NT2/D1 (cell line): Measurements from ENCODE around the gene SMOC2.

ENCODE experiments used
- DNase-seq: peaks from one replicate; pipeline ENCODE4 v3.0.0-alpha.2; 2011; ENCODE audit warnings: low read depth, low spot score
- H3K27me3 ChIP-seq: 2 replicates; pipeline ENCODE4 v1.6.0; 2011; ENCODE audit warnings: mild to moderate bottlenecking; ENCODE audit not compliant: insufficient read length, insufficient read depth
- H3K36me3 ChIP-seq: 2 replicates; pipeline ENCODE4 v1.6.1; 2011; ENCODE audit warnings: mild to moderate bottlenecking, low read length, mixed read lengths; ENCODE audit not compliant: insufficient read depth, insufficient read length
- H3K4me1 ChIP-seq: 2 replicates; pipeline ENCODE4 v1.5.1; 2011; ENCODE audit not compliant: insufficient read depth, insufficient read length
- H3K4me3 ChIP-seq: 2 replicates; pipeline ENCODE4 v1.5.1; 2011; ENCODE audit warnings: low read depth; ENCODE audit not compliant: insufficient read length
- H3K9ac ChIP-seq: 2 replicates; pipeline ENCODE4 v1.6.0; 2011; ENCODE audit warnings: low read depth; ENCODE audit not compliant: insufficient read length
- H3K9me3 ChIP-seq: 2 replicates; pipeline ENCODE4 v1.5.1; 2011; ENCODE audit warnings: mild to moderate bottlenecking, low read length; ENCODE audit not compliant: insufficient read depth
- SUZ12 ChIP-seq: IDR thresholded peaks from 2 replicates; pipeline ENCODE4 v1.6.1; 2011; ENCODE audit not compliant: insufficient read length, insufficient read depth; ENCODE audit errors: extremely low read depth
- YY1 ChIP-seq: IDR thresholded peaks from 2 replicates; pipeline ENCODE4 v1.6.1; 2011; ENCODE audit not compliant: insufficient read length, insufficient read depth
- ZNF274 ChIP-seq: IDR thresholded peaks from 2 replicates; pipeline ENCODE4 v1.6.1; 2011; ENCODE audit warnings: mild to moderate bottlenecking, low read depth, low read length

SMOC2 gene

GRCh38 chr6:168557512-168557911, 116.5 kb downstream of the SMOC2 start:
- Histone ChIP-seq H3K27me3 (no peaks in the 10 kb centered on the region), H3K36me3 (no peaks in the 10 kb centered on the region), H3K9me3 (0 out of 2 replicates have a peak, but pooled peaks cover 2% of the 10 kb centered on the region), H3K9ac (no peak overlapping the region), H3K4me3 (no peak overlapping the region), H3K4me1 (no peaks in the 10 kb centered on the region)
- no peak for TF ChIP-seq ZNF274
- TF ChIP-seq SUZ12: no peak
- no peak for TF ChIP-seq YY1
- DNase-seq: no peak

GRCh38 chr6:168558686-168559085, 117.7 kb downstream of the SMOC2 start:
- TF ChIP-seq YY1 (no peak), ZNF274 (no peak), SUZ12 (no peak)
- no peak for DNase-seq
- no peak overlapping the region for H3K9ac ChIP-seq

GRCh38 chr6:168559574-168560098, 118.7 kb downstream of the SMOC2 start:
- Histone ChIP-seq H3K36me3 (no peaks in the 10 kb centered on the region), H3K4me1 (no peaks in the 10 kb centered on the region), H3K9me3 (0 out of 2 replicates have a peak, but pooled peaks cover 8% of the 10 kb centered on the region), H3K9ac (no peak overlapping the region), H3K4me3 (no peak overlapping the region), H3K27me3 (no peaks in the 10 kb centered on the region)
- no peak for DNase-seq
- TF ChIP-seq YY1 (no peak), SUZ12 (no peak), ZNF274 (no peak)

More at GRCh38 chr6:168558686-168559085, 117.7 kb downstream of the SMOC2 start:
- Histone ChIP-seq H3K36me3 (no peaks in the 10 kb centered on the region), H3K27me3 (no peaks in the 10 kb centered on the region), H3K4me3 (no peak overlapping the region), H3K9me3 (0 out of 2 replicates have a peak, but pooled peaks cover 8% of the 10 kb centered on the region), H3K4me1 (no peaks in the 10 kb centered on the region)

- no peaks in the 10 kb centered on the region for H3K27me3 ChIP-seq
- H3K36me3 ChIP-seq: no peaks in the 10 kb centered on the region
- no peak for TF ChIP-seq SUZ12
- no peak for TF ChIP-seq YY1
- TF ChIP-seq ZNF274: no peak
- H3K9me3 ChIP-seq: 0 out of 2 replicates have a peak, but pooled peaks cover 8% of the 10 kb centered on the region
- no peak for DNase-seq
- no peaks in the 10 kb centered on the region for H3K4me1 ChIP-seq
- no peak overlapping the region for H3K4me3 ChIP-seq
- H3K9ac ChIP-seq: no peak overlapping the region
These were observed 119.1 kb downstream of the SMOC2 start for GRCh38 chr6:168560126-168560525.

- H3K27me3 ChIP-seq: no peaks in the 10 kb centered on the region
- TF ChIP-seq SUZ12 (no peak), ZNF274 (no peak), YY1 (no peak)
- no peaks in the 10 kb centered on the region for H3K4me1 ChIP-seq
- no peak overlapping the region for H3K4me3 ChIP-seq
- 0 out of 2 replicates have a peak, but pooled peaks cover 8% of the 10 kb centered on the region for H3K9me3 ChIP-seq
- H3K9ac ChIP-seq: no peak overlapping the region
- no peak for DNase-seq
- no peaks in the 10 kb centered on the region for H3K36me3 ChIP-seq
These were observed 121.7 kb downstream of the SMOC2 start for GRCh38 chr6:168562576-168563151.

GRCh38 chr6:168563656-168564055, 122.7 kb downstream of the SMOC2 start:
- Histone ChIP-seq H3K4me3 (no peak overlapping the region), H3K36me3 (no peaks in the 10 kb centered on the region), H3K27me3 (no peaks in the 10 kb centered on the region), H3K4me1 (no peaks in the 10 kb centered on the region), H3K9ac (no peak overlapping the region), H3K9me3 (0 out of 2 replicates have a peak, but pooled peaks cover 8% of the 10 kb centered on the region)
- TF ChIP-seq YY1: no peak
- no peak for TF ChIP-seq ZNF274
- no peak for TF ChIP-seq SUZ12
- DNase-seq: no peak

GRCh38 chr6:168565112-168565511, 124.1 kb downstream of the SMOC2 start:
- no peaks in the 10 kb centered on the region for H3K27me3 ChIP-seq
- 0 out of 2 replicates have a peak, but pooled peaks cover 8% of the 10 kb centered on the region for H3K9me3 ChIP-seq
- no peak for DNase-seq
- no peaks in the 10 kb centered on the region for H3K4me1 ChIP-seq
- H3K36me3 ChIP-seq: no peaks in the 10 kb centered on the region
- H3K4me3 ChIP-seq: no peak overlapping the region
- no peak overlapping the region for H3K9ac ChIP-seq
- TF ChIP-seq SUZ12: no peak
- TF ChIP-seq ZNF274: no peak
- no peak for TF ChIP-seq YY1
